M059J (cell line): ENCODE results near the gene TBC1D22A. TPM values are rescaled to one million over a fixed set of nuclear protein-coding genes. Genes with fewer than 3 reads are reported as not detected.

Experiments used
- DNase-seq: peaks from one replicate; pipeline ENCODE4 v3.0.0-alpha.2; 2012; ENCODE audit warnings: low read depth
- total RNA-seq: library from RNA; depleted of rRNA; stranded (reverse); fragments of >200 nt; shearing (Covaris generic); gene quantifications from 2 replicates; pipeline ENCODE4 v1.2.3, GENCODE V29; 2014

The TBC1D22A gene
- total RNA-seq, 1 experiment from 2014 or later, result 7.3 TPM

- no peak for DNase-seq
Observed at GRCh38 chr22:46835693-46836092, 73.2 kb downstream of the TBC1D22A start.

GRCh38 chr22:46841522-46841921 lies 79.1 kb downstream of the TBC1D22A start:
- no peak for DNase-seq

GRCh38 chr22:46842606-46843005 lies 80.2 kb downstream of the TBC1D22A start:
- no peak for DNase-seq

- peak; percentile 25 for DNase-seq
Observed at GRCh38 chr22:46843821-46844255, 81.4 kb downstream of the TBC1D22A start.

GRCh38 chr22:46844606-46845210 lies 82.3 kb downstream of the TBC1D22A start:
- DNase-seq, result no peak

- DNase-seq, result no peak
Observed at GRCh38 chr22:46845296-46846149, 83.1 kb downstream of the TBC1D22A start.

- no peak for DNase-seq
Observed at GRCh38 chr22:46846150-46846831, 83.8 kb downstream of the TBC1D22A start.

- DNase-seq, result no peak
Observed at GRCh38 chr22:46846832-46847355, 84.4 kb downstream of the TBC1D22A start.

GRCh38 chr22:46848197-46848596 lies 85.7 kb downstream of the TBC1D22A start:
- no peak for DNase-seq

- DNase-seq, result no peak
Observed at GRCh38 chr22:46849101-46849500, 86.7 kb downstream of the TBC1D22A start.

GRCh38 chr22:46849951-46850350 lies 87.5 kb downstream of the TBC1D22A start:
- DNase-seq, result no peak

GRCh38 chr22:46851311-46851710 lies 88.9 kb downstream of the TBC1D22A start:
- DNase-seq, result no peak

- DNase-seq, result no peak
Observed at GRCh38 chr22:46851941-46852340, 89.5 kb downstream of the TBC1D22A start.

- DNase-seq, result no peak
Observed at GRCh38 chr22:46852771-46853170, 90.3 kb downstream of the TBC1D22A start.

GRCh38 chr22:46853191-46853590 lies 90.7 kb downstream of the TBC1D22A start:
- DNase-seq, result no peak

- DNase-seq, result no peak
Observed at GRCh38 chr22:46854125-46854870, 91.8 kb downstream of the TBC1D22A start.

- DNase-seq, result no peak
Observed at GRCh38 chr22:46855681-46856080, 93.2 kb downstream of the TBC1D22A start.

- DNase-seq, result no peak
Observed at GRCh38 chr22:46856661-46857060, 94.2 kb downstream of the TBC1D22A start.

GRCh38 chr22:46857142-46857884 lies 94.9 kb downstream of the TBC1D22A start:
- DNase-seq, result no peak

GRCh38 chr22:46857885-46858143 lies 95.4 kb downstream of the TBC1D22A start:
- DNase-seq, result no peak

GRCh38 chr22:46858181-46858771 lies 95.8 kb downstream of the TBC1D22A start:
- no peak for DNase-seq
